ENCODE measurements around the gene ELMO2.

Gene ELMO2

GRCh38 chr20:46368902-46369268 lies 37.5 kb downstream of the ELMO2 start:
- in situ Hi-C loops (cut with MboI; ENCODE audit: low sequenced_read_pairs) = no loop called here

- in situ Hi-C loops (cut with MboI; ENCODE audit: low sequenced_read_pairs) = no loop called here
These were observed 38.2 kb downstream of the ELMO2 start for GRCh38 chr20:46367967-46368901.

GRCh38 chr20:46367234-46367633 lies 39.2 kb downstream of the ELMO2 start:
- in situ Hi-C loops (cut with MboI; ENCODE audit: low sequenced_read_pairs) = no loop called here

- in situ Hi-C loops (cut with MboI; ENCODE audit: low sequenced_read_pairs) = no loop called here
These were observed 39.6 kb downstream of the ELMO2 start for GRCh38 chr20:46366826-46367225.

GRCh38 chr20:46365487-46366220 lies 40.8 kb downstream of the ELMO2 start:
- in situ Hi-C loops (cut with MboI; ENCODE audit: low sequenced_read_pairs) = no loop called here

GRCh38 chr20:46364670-46365486 lies 41.5 kb downstream of the ELMO2 start:
- in situ Hi-C loops (cut with MboI; ENCODE audit: low sequenced_read_pairs) = no loop called here

GRCh38 chr20:46363874-46364669 lies 42.3 kb downstream of the ELMO2 start:
- in situ Hi-C loops (cut with MboI; ENCODE audit: low sequenced_read_pairs) = no loop called here

GRCh38 chr20:46362921-46363867 lies 43.2 kb downstream of the ELMO2 start:
- in situ Hi-C loops (cut with MboI; ENCODE audit: low sequenced_read_pairs) = no loop called here

GRCh38 chr20:46361811-46362210 lies 44.6 kb downstream of the ELMO2 start:
- in situ Hi-C loops (cut with MboI; ENCODE audit: low sequenced_read_pairs) = no loop called here

GRCh38 chr20:46361381-46361780 lies 45.0 kb downstream of the ELMO2 start:
- in situ Hi-C loops (cut with MboI; ENCODE audit: low sequenced_read_pairs) = no loop called here

- in situ Hi-C loops (cut with MboI; ENCODE audit: low sequenced_read_pairs) = no loop called here
These were observed 47.1 kb downstream of the ELMO2 start for GRCh38 chr20:46359233-46359751.

GRCh38 chr20:46358346-46359058 lies 47.9 kb downstream of the ELMO2 start:
- in situ Hi-C loops (cut with MboI; ENCODE audit: low sequenced_read_pairs) = no loop called here

GRCh38 chr20:46357030-46357514 lies 49.3 kb downstream of the ELMO2 start:
- in situ Hi-C loops (cut with MboI; ENCODE audit: low sequenced_read_pairs) = no loop called here

GRCh38 chr20:46356195-46357029 lies 50.0 kb downstream of the ELMO2 start:
- in situ Hi-C loops (cut with MboI; ENCODE audit: low sequenced_read_pairs) = no loop called here

GRCh38 chr20:46355778-46356177 lies 50.6 kb downstream of the ELMO2 start:
- in situ Hi-C loops (cut with MboI; ENCODE audit: low sequenced_read_pairs) = no loop called here

GRCh38 chr20:46354920-46355654 lies 51.3 kb downstream of the ELMO2 start:
- in situ Hi-C loops (cut with MboI; ENCODE audit: low sequenced_read_pairs) = no loop called here

GRCh38 chr20:46354207-46354555 lies 52.2 kb downstream of the ELMO2 start:
- in situ Hi-C loops (cut with MboI; ENCODE audit: low sequenced_read_pairs) = no loop called here
